Fibroblast of skin of scalp (primary cell): ENCODE data around the gene ZNF555. TPM values are rescaled to one million over a fixed set of nuclear protein-coding genes. Genes with fewer than 3 reads are reported as not detected.
A peak's percentile ranks its signal among the peaks of the same experiment; 100 is the strongest.
"Not testable (repeated sequence)": the region's sequence is repeated elsewhere in the genome, so short reads cannot be mapped to it uniquely, and the experiment has no call there.

ENCODE experiments used
- DNase-seq: peaks from one replicate; pipeline ENCODE4 v3.0.0-alpha.2; 2013
- polyA plus RNA-seq, 2 experiments: library from polyadenylated mRNA; unstranded; fragments of 120-200 nt; gene quantifications; one replicate each; pipeline ENCODE4 v1.2.1, GENCODE V29; 2013; ENCODE audit not compliant: insufficient read length in 2 of 2

ZNF555 gene
- polyA plus RNA-seq (2013, experiment 1 of 2; ENCODE audit: insufficient read length): 3.5 TPM
- 3.9 TPM for polyA plus RNA-seq (2013, experiment 2 of 2; ENCODE audit: insufficient read length)

- DNase-seq: peak; percentile 100
These were observed at the start of gene ZNF555 for GRCh38 chr19:2840794-2841791. Gene ZNF555 (plus strand): TSS chr19:2841475. CDS start chr19:2841573, 98 bp downstream.

- no peak for DNase-seq
These were observed 49.4 kb upstream of the ZNF555 start for GRCh38 chr19:2791876-2792275.

GRCh38 chr19:2792666-2793065 is 48.6 kb upstream of the ZNF555 start:
- not testable (repeated sequence) for DNase-seq

- DNase-seq: no peak
These were observed 48.1 kb upstream of the ZNF555 start for GRCh38 chr19:2793126-2793525.

GRCh38 chr19:2793577-2793976 is 47.7 kb upstream of the ZNF555 start:
- no peak for DNase-seq

- DNase-seq: no peak
These were observed 45.2 kb upstream of the ZNF555 start for GRCh38 chr19:2795827-2796658.

- no peak for DNase-seq
These were observed 44.5 kb upstream of the ZNF555 start for GRCh38 chr19:2796659-2797266.

GRCh38 chr19:2797280-2797679 is 44.0 kb upstream of the ZNF555 start:
- DNase-seq: no peak

- no peak for DNase-seq
These were observed 43.1 kb upstream of the ZNF555 start for GRCh38 chr19:2798158-2798685.

- DNase-seq: no peak
These were observed 42.5 kb upstream of the ZNF555 start for GRCh38 chr19:2798733-2799132.

GRCh38 chr19:2799273-2800020 is 41.8 kb upstream of the ZNF555 start:
- no peak for DNase-seq

- DNase-seq: no peak
These were observed 40.8 kb upstream of the ZNF555 start for GRCh38 chr19:2800506-2800905.

- no peak for DNase-seq
These were observed 38.4 kb upstream of the ZNF555 start for GRCh38 chr19:2802826-2803225.

GRCh38 chr19:2803486-2804155 is 37.7 kb upstream of the ZNF555 start:
- DNase-seq: no peak

- DNase-seq: no peak
These were observed 36.9 kb upstream of the ZNF555 start for GRCh38 chr19:2804156-2805004.

- no peak for DNase-seq
These were observed 35.9 kb upstream of the ZNF555 start for GRCh38 chr19:2805261-2805900.

- no peak for DNase-seq
These were observed 35.2 kb upstream of the ZNF555 start for GRCh38 chr19:2805991-2806649.

GRCh38 chr19:2806736-2807378 is 34.4 kb upstream of the ZNF555 start:
- DNase-seq: no peak
